Caco-2 (cell line): Measurements from ENCODE around the gene SBSN. TPM values are rescaled to one million over a fixed set of nuclear protein-coding genes. Genes with fewer than 3 reads are reported as not detected.

Experiments used
- BruUV-seq: library from RNA; stranded (reverse); fragments of 400-500 nt; replicated peaks from 2 replicates; lab custom pipeline; 2021; lab: Mats Ljungman, UMichigan
- CTCF ChIA-PET: fragments of 300-600 bp; sonication (Branson Sonifier 250); formaldehyde crosslinking; loops from one replicate; lab custom pipeline; 2022; ENCODE audit warnings: antibody characterized with exemption; lab: Charles Lee
- POLR2A ChIA-PET: fragments of 300-600 bp; sonication (Branson Sonifier 250); formaldehyde crosslinking; loops from one replicate; lab custom pipeline; 2022; ENCODE audit warnings: antibody characterized with exemption; lab: Charles Lee
- DNase-seq, 2 experiments: peaks; one replicate each; pipeline versions ENCODE4 v3.0.0 to v3.0.0-alpha.2; 2020 to 2022
- H3K27me3 ChIP-seq: replicated peaks from 2 replicates; pipeline ENCODE4 v1.6.0; 2011; ENCODE audit warnings: low read length; ENCODE audit not compliant: control insufficient read depth, insufficient read depth
- H3K36me3 ChIP-seq: 2 replicates; pipeline ENCODE4 v1.5.1; 2011; ENCODE audit warnings: low read length; ENCODE audit not compliant: control insufficient read depth, insufficient read depth
- H3K4me1 ChIP-seq: fragments of 250-450 bp; sonication (Bioruptor Pico); 2 replicates; pipeline ENCODE4 v1.5.1; 2020; ENCODE audit warnings: mild to moderate bottlenecking
- H3K4me3 ChIP-seq: 2 replicates; pipeline ENCODE4 v1.5.1; 2011; ENCODE audit warnings: low read depth, mild to moderate bottlenecking, control low read depth, low read length
- H3K9me3 ChIP-seq: fragments of 250-450 bp; sonication (Bioruptor Pico); 2 replicates; pipeline ENCODE4 v1.5.1; 2020; ENCODE audit warnings: mild to moderate bottlenecking, moderate library complexity
- H3K27ac Mint-ChIP-seq: one replicate; pipeline ENCODE4 v1.8.0; 2022; ENCODE audit warnings: mixed read lengths; ENCODE audit not compliant: unreplicated experiment
- H3K27me3 Mint-ChIP-seq: one replicate; pipeline ENCODE4 v1.8.0; 2022; ENCODE audit warnings: mixed read lengths; ENCODE audit not compliant: insufficient read depth, unreplicated experiment
- H3K36me3 Mint-ChIP-seq: one replicate; pipeline ENCODE4 v1.8.0; 2022; ENCODE audit warnings: mild to moderate bottlenecking, mixed read lengths; ENCODE audit not compliant: insufficient read depth, unreplicated experiment
- H3K4me1 Mint-ChIP-seq: one replicate; pipeline ENCODE4 v1.8.0; 2022; ENCODE audit warnings: low read depth, mixed read lengths; ENCODE audit not compliant: unreplicated experiment
- H3K4me3 Mint-ChIP-seq: one replicate; pipeline ENCODE4 v1.8.0; 2022; ENCODE audit warnings: mild to moderate bottlenecking, moderate library complexity, mixed read lengths; ENCODE audit not compliant: unreplicated experiment
- H3K9me3 Mint-ChIP-seq: one replicate; pipeline ENCODE4 v1.8.0; 2022; ENCODE audit warnings: mixed read lengths; ENCODE audit not compliant: unreplicated experiment
- CTCF ChIP-seq, 2 experiments: fragments of 200-600 bp in 1 of 2; IDR thresholded peaks; 1 replicate in 1 of 2; 2 replicates in 1 of 2; pipeline versions ENCODE4 v1.5.1 to v1.8.0; 2011 to 2022; ENCODE audit warnings: antibody characterized with exemption in 1 of 2, control low read depth in 1 of 2, inconsistent platforms in 1 of 2, low read depth in 1 of 2, low read length in 1 of 2, mild to moderate bottlenecking in 1 of 2, moderate library complexity in 1 of 2; ENCODE audit not compliant: insufficient read depth in 1 of 2, severe bottlenecking in 1 of 2, unreplicated experiment in 1 of 2
- intact Hi-C: fragments of 100-400 bp; cut with micrococcal nuclease; formaldehyde crosslinking; loops from one replicate; pipeline ENCODE4 v1.10.0; 2022; ENCODE audit not compliant: unreplicated experiment
- total RNA-seq: library from RNA; stranded (reverse); gene quantifications from 2 replicates; pipeline ENCODE4 v1.2.3, GENCODE V29; 2022

The SBSN gene
- total RNA-seq, 1 experiment from 2014 or later, result not detected

GRCh38 chr19:35563207-35563829, 35.2 kb upstream of the SBSN start, which contains the start of gene ATP4A:
Gene ATP4A (minus strand): TSS chr19:35563658. CDS start chr19:35563629, 29 bp downstream.
- ChIA-PET CTCF (interaction anchor here (0.6 kb wide), 1 partner anchor 29 kb away, joined by 11 read pairs; no protein-coding TSS in a partner anchor), POLR2A (no interaction called here)
- peaks cover 5% of the 10 kb centered on the region for H3K36me3 Mint-ChIP-seq
- Histone ChIP-seq H3K9me3 (no peaks in the 10 kb centered on the region), H3K4me3 (no peak within 1 kb of the TSS), H3K27me3 (no peaks in the 10 kb centered on the region), H3K4me1 (no peaks in the 10 kb centered on the region), H3K36me3 (no peaks in the 10 kb centered on the region)
- H3K9me3 Mint-ChIP-seq, result no peaks in the 10 kb centered on the region
- H3K4me1 Mint-ChIP-seq, result no peaks in the 10 kb centered on the region
- no peak for DNase-seq
- TF ChIP-seq CTCF (IDR thresholded peaks at IDR 0.05; ENCODE audit: insufficient read depth in 1 of 2, low read depth in 1 of 2, low read length in 1 of 2, severe bottlenecking in 1 of 2, unreplicated experiment in 1 of 2), result no peak
- no peak within 1 kb of the TSS for H3K4me3 Mint-ChIP-seq
- intact Hi-C loops, result no loop called here
- H3K27me3 Mint-ChIP-seq, result peaks cover 24% of the 10 kb centered on the region
- BruUV-seq, result no TSS peak
- H3K27ac Mint-ChIP-seq, result no peak within 1 kb of the TSS

- Histone ChIP-seq H3K27me3 (no peaks in the 10 kb centered on the region), H3K9me3 (0 out of 2 replicates have a peak, but pooled peaks cover 3% of the 10 kb centered on the region), H3K4me3 (no peak overlapping the region), H3K36me3 (no peaks in the 10 kb centered on the region), H3K4me1 (0 out of 2 replicates have a peak, but pooled peaks cover 5% of the 10 kb centered on the region)
- Mint-ChIP-seq H3K9me3 (no peaks in the 10 kb centered on the region), H3K36me3 (peaks cover 5% of the 10 kb centered on the region), H3K4me3 (no peak overlapping the region), H3K27ac (no peak overlapping the region), H3K4me1 (no peaks in the 10 kb centered on the region), H3K27me3 (peaks cover 24% of the 10 kb centered on the region)
- ChIA-PET CTCF (no interaction called here), POLR2A (no interaction called here)
- TF ChIP-seq CTCF (IDR thresholded peaks at IDR 0.05; ENCODE audit: insufficient read depth in 1 of 2, low read depth in 1 of 2, low read length in 1 of 2, severe bottlenecking in 1 of 2, unreplicated experiment in 1 of 2), result no peak
- no peak for DNase-seq
- BruUV-seq, result no TSS peak
- intact Hi-C loops, result no loop called here
Measured at GRCh38 chr19:35562776-35563175, 34.7 kb upstream of the SBSN start.

- BruUV-seq, result no TSS peak
- ChIA-PET POLR2A (no interaction called here), CTCF (no interaction called here)
- Mint-ChIP-seq H3K4me3 (no peak overlapping the region), H3K9me3 (no peaks in the 10 kb centered on the region), H3K27ac (no peak overlapping the region), H3K4me1 (no peaks in the 10 kb centered on the region), H3K36me3 (peaks cover 5% of the 10 kb centered on the region), H3K27me3 (peaks cover 25% of the 10 kb centered on the region)
- H3K9me3 ChIP-seq, result 0 out of 2 replicates have a peak, but pooled peaks cover 3% of the 10 kb centered on the region
- H3K4me1 ChIP-seq, result 0 out of 2 replicates have a peak, but pooled peaks cover 5% of the 10 kb centered on the region
- intact Hi-C loops, result no loop called here
- TF ChIP-seq CTCF (IDR thresholded peaks at IDR 0.05; ENCODE audit: insufficient read depth in 1 of 2, low read depth in 1 of 2, low read length in 1 of 2, severe bottlenecking in 1 of 2, unreplicated experiment in 1 of 2), result no peak
- no peaks in the 10 kb centered on the region for H3K36me3 ChIP-seq
- no peaks in the 10 kb centered on the region for H3K27me3 ChIP-seq
- DNase-seq, result no peak
- no peak overlapping the region for H3K4me3 ChIP-seq
Measured at GRCh38 chr19:35562336-35562735, 34.2 kb upstream of the SBSN start.
